NCI-H1694 (cell line): ENCODE results near the gene PTPRF.

ENCODE experiments used
- DNase-seq: peaks from one replicate; lab custom pipeline; 2025; lab: John Stamatoyannopoulos, UW

PTPRF gene

GRCh38 chr1:43513471-43514173 lies 17.1 kb upstream of the PTPRF start:
- no peak for DNase-seq

- no peak for DNase-seq
Measured at GRCh38 chr1:43518935-43519686, 11.6 kb upstream of the PTPRF start.

GRCh38 chr1:43520100-43520778 lies 10.4 kb upstream of the PTPRF start:
- peak; percentile 42 for DNase-seq

- DNase-seq = no peak
Measured at GRCh38 chr1:43521078-43521477, 9.6 kb upstream of the PTPRF start.

GRCh38 chr1:43521756-43522155 lies 8.9 kb upstream of the PTPRF start:
- DNase-seq = no peak

- DNase-seq = no peak
Measured at GRCh38 chr1:43522431-43522775, 8.3 kb upstream of the PTPRF start.

GRCh38 chr1:43522776-43523480 lies 7.8 kb upstream of the PTPRF start:
- DNase-seq = no peak

- no peak for DNase-seq
Measured at GRCh38 chr1:43524804-43525203, 5.9 kb upstream of the PTPRF start.

GRCh38 chr1:43526002-43526401 lies 4.7 kb upstream of the PTPRF start:
- no peak for DNase-seq

- DNase-seq = no peak
Measured at GRCh38 chr1:43527111-43527878, 3.4 kb upstream of the PTPRF start.

GRCh38 chr1:43529206-43529731 lies 1.4 kb upstream of the PTPRF start:
- peak; percentile 79 for DNase-seq

GRCh38 chr1:43531107-43531905 lies 623 bp downstream of the PTPRF start:
- DNase-seq = no peak

GRCh38 chr1:43531906-43532584 lies 1.4 kb downstream of the PTPRF start:
- no peak for DNase-seq

GRCh38 chr1:43532716-43533115 lies 2.0 kb downstream of the PTPRF start:
- DNase-seq = no peak

- DNase-seq = no peak
Measured at GRCh38 chr1:43533584-43533983, 2.9 kb downstream of the PTPRF start.

- DNase-seq = no peak
Measured at GRCh38 chr1:43534256-43534655, 3.6 kb downstream of the PTPRF start.

- no peak for DNase-seq
Measured at GRCh38 chr1:43536196-43536863, 5.6 kb downstream of the PTPRF start.

- DNase-seq = no peak
Measured at GRCh38 chr1:43536864-43537358, 6.2 kb downstream of the PTPRF start.

- no peak for DNase-seq
Measured at GRCh38 chr1:43537423-43538142, 6.9 kb downstream of the PTPRF start.
